ENCODE results near the gene NKX3-2. TPM values are rescaled to one million over a fixed set of nuclear protein-coding genes. Genes with fewer than 3 reads are reported as not detected.

Gene NKX3-2
- under 1 TPM; 0.13 to 0.18 TPM for total RNA-seq
- not detected for polyA plus RNA-seq
- long read RNA-seq, donor 1, result 0 reads
- long read RNA-seq, donor 2, result 0 reads

- intact Hi-C loops (cut with DNase I), result loop anchor here in 1 of 2 donors (10.0 kb wide), 1 partner anchor 809 kb away; no protein-coding TSS in a partner anchor
- peak within 1 kb of the TSS; percentile 61 to 66 for H3K4me3 ChIP-seq (ENCODE audit: low read length in 2 of 2)
- no peak within 1 kb of the TSS for H3K27ac ChIP-seq (ENCODE audit: low read depth in 1 of 2, low read length in 2 of 2)
- DNase-seq, result no peak
- no peaks in the 10 kb centered on the region for H3K9me3 ChIP-seq (ENCODE audit: control insufficient read depth, low read length)
- ATAC-seq (ENCODE audit: low FRiP score), result no peak
- peaks cover 0 to 2% of the 10 kb centered on the region in 2 donors for H3K27me3 ChIP-seq (ENCODE audit: control insufficient read depth in 1 of 2, insufficient read depth in 2 of 2, low read length in 1 of 2)
- 3% methylated on average over 64 to 96 of the region's 96 CpGs for WGBS, 2 donors
- no peaks in the 10 kb centered on the region for H3K36me3 ChIP-seq (ENCODE audit: control insufficient read depth in 1 of 2, insufficient read depth in 2 of 2, low read length in 1 of 2)
- no peaks in the 10 kb centered on the region for H3K4me1 ChIP-seq (ENCODE audit: control insufficient read depth in 1 of 2, insufficient read depth in 2 of 2, low read length in 2 of 2)
Measured at GRCh38 chr4:13543839-13544605, at the start of gene NKX3-2. TSS of gene NKX3-2 (minus strand) at chr4:13544508. CDS start at chr4:13544414, 94 bp downstream.

GRCh38 chr4:13592220-13592619 is 47.9 kb upstream of the NKX3-2 start:
- DNase-seq (no peak), ATAC-seq (ENCODE audit: low FRiP score) (no peak)
- WGBS, 2 donors, result 76 to 79% methylated on average over 4 of the region's 4 CpGs
- Histone ChIP-seq H3K27ac (ENCODE audit: low read depth in 1 of 2, low read length in 2 of 2) (no peak overlapping the region), H3K4me1 (ENCODE audit: control insufficient read depth in 1 of 2, insufficient read depth in 2 of 2, low read length in 2 of 2) (no peaks in the 10 kb centered on the region), H3K36me3 (ENCODE audit: control insufficient read depth in 1 of 2, insufficient read depth in 2 of 2, low read length in 1 of 2) (peaks cover 11 to 12% of the 10 kb centered on the region in 2 donors), H3K27me3 (ENCODE audit: control insufficient read depth in 1 of 2, insufficient read depth in 2 of 2, low read length in 1 of 2) (no peaks in the 10 kb centered on the region), H3K4me3 (ENCODE audit: low read length in 2 of 2) (no peak overlapping the region), H3K9me3 (ENCODE audit: control insufficient read depth, low read length) (no peaks in the 10 kb centered on the region)
- intact Hi-C loops (cut with DNase I), result no loop called here

- Histone ChIP-seq H3K27ac (ENCODE audit: low read depth in 1 of 2, low read length in 2 of 2) (no peak overlapping the region), H3K9me3 (ENCODE audit: control insufficient read depth, low read length) (no peaks in the 10 kb centered on the region), H3K4me1 (ENCODE audit: control insufficient read depth in 1 of 2, insufficient read depth in 2 of 2, low read length in 2 of 2) (no peaks in the 10 kb centered on the region), H3K4me3 (ENCODE audit: low read length in 2 of 2) (no peak overlapping the region), H3K36me3 (ENCODE audit: control insufficient read depth in 1 of 2, insufficient read depth in 2 of 2, low read length in 1 of 2) (peaks cover 9 to 12% of the 10 kb centered on the region in 2 donors), H3K27me3 (ENCODE audit: control insufficient read depth in 1 of 2, insufficient read depth in 2 of 2, low read length in 1 of 2) (no peaks in the 10 kb centered on the region)
- intact Hi-C loops (cut with DNase I), result no loop called here
- WGBS, 2 donors, result 33 to 34% methylated on average over 2 of the region's 2 CpGs
- DNase-seq, result no peak
- ATAC-seq (ENCODE audit: low FRiP score), result no peak
Measured at GRCh38 chr4:13590766-13591165, 46.5 kb upstream of the NKX3-2 start.

- no peaks in the 10 kb centered on the region for H3K27me3 ChIP-seq (ENCODE audit: control insufficient read depth in 1 of 2, insufficient read depth in 2 of 2, low read length in 1 of 2)
- H3K4me3 ChIP-seq (ENCODE audit: low read length in 2 of 2), result no peak overlapping the region
- intact Hi-C loops (cut with DNase I), result no loop called here
- no peaks in the 10 kb centered on the region for H3K9me3 ChIP-seq (ENCODE audit: control insufficient read depth, low read length)
- H3K4me1 ChIP-seq (ENCODE audit: control insufficient read depth in 1 of 2, insufficient read depth in 2 of 2, low read length in 2 of 2), result no peaks in the 10 kb centered on the region
- no peak overlapping the region for H3K27ac ChIP-seq (ENCODE audit: low read depth in 1 of 2, low read length in 2 of 2)
- no peak for DNase-seq
- H3K36me3 ChIP-seq (ENCODE audit: control insufficient read depth in 1 of 2, insufficient read depth in 2 of 2, low read length in 1 of 2), result peaks cover 8 to 10% of the 10 kb centered on the region in 2 donors
- no peak for ATAC-seq (ENCODE audit: low FRiP score)
Measured at GRCh38 chr4:13588954-13589353, 44.6 kb upstream of the NKX3-2 start.

GRCh38 chr4:13584481-13584880 is 40.2 kb upstream of the NKX3-2 start:
- ATAC-seq (ENCODE audit: low FRiP score) (no peak), DNase-seq (no peak)
- no peaks in the 10 kb centered on the region for H3K27me3 ChIP-seq (ENCODE audit: control insufficient read depth in 1 of 2, insufficient read depth in 2 of 2, low read length in 1 of 2)
- H3K27ac ChIP-seq (ENCODE audit: low read depth in 1 of 2, low read length in 2 of 2), result no peak overlapping the region
- peaks cover 3 to 15% of the 10 kb centered on the region in 2 donors for H3K36me3 ChIP-seq (ENCODE audit: control insufficient read depth in 1 of 2, insufficient read depth in 2 of 2, low read length in 1 of 2)
- H3K4me1 ChIP-seq (ENCODE audit: control insufficient read depth in 1 of 2, insufficient read depth in 2 of 2, low read length in 2 of 2), result no peaks in the 10 kb centered on the region
- 88 to 89% methylated on average over 5 of the region's 5 CpGs for WGBS, 2 donors
- intact Hi-C loops (cut with DNase I), result no loop called here
- no peak overlapping the region for H3K4me3 ChIP-seq (ENCODE audit: low read length in 2 of 2)
- no peaks in the 10 kb centered on the region for H3K9me3 ChIP-seq (ENCODE audit: control insufficient read depth, low read length)

- 92 to 95% methylated on average over 2 of the region's 2 CpGs for WGBS, 2 donors
- peaks cover 10 to 16% of the 10 kb centered on the region in 2 donors for H3K36me3 ChIP-seq (ENCODE audit: control insufficient read depth in 1 of 2, insufficient read depth in 2 of 2, low read length in 1 of 2)
Measured at GRCh38 chr4:13580036-13580435, 35.7 kb upstream of the NKX3-2 start.

GRCh38 chr4:13577660-13578059 is 33.4 kb upstream of the NKX3-2 start:
- WGBS, 2 donors, result 94 to 95% methylated on average over 3 of the region's 3 CpGs
- Histone ChIP-seq H3K27me3 (ENCODE audit: control insufficient read depth in 1 of 2, insufficient read depth in 2 of 2, low read length in 1 of 2) (no peaks in the 10 kb centered on the region), H3K36me3 (ENCODE audit: control insufficient read depth in 1 of 2, insufficient read depth in 2 of 2, low read length in 1 of 2) (peaks cover 13 to 17% of the 10 kb centered on the region in 2 donors), H3K27ac (ENCODE audit: low read depth in 1 of 2, low read length in 2 of 2) (no peak overlapping the region), H3K9me3 (ENCODE audit: control insufficient read depth, low read length) (no peaks in the 10 kb centered on the region), H3K4me3 (ENCODE audit: low read length in 2 of 2) (no peak overlapping the region), H3K4me1 (ENCODE audit: control insufficient read depth in 1 of 2, insufficient read depth in 2 of 2, low read length in 2 of 2) (no peaks in the 10 kb centered on the region)
- DNase-seq, result no peak
- intact Hi-C loops (cut with DNase I), result no loop called here
- no peak for ATAC-seq (ENCODE audit: low FRiP score)

More at GRCh38 chr4:13580036-13580435, 35.7 kb upstream of the NKX3-2 start:
- no peak overlapping the region for H3K4me3 ChIP-seq (ENCODE audit: low read length in 2 of 2)
- no peaks in the 10 kb centered on the region for H3K4me1 ChIP-seq (ENCODE audit: control insufficient read depth in 1 of 2, insufficient read depth in 2 of 2, low read length in 2 of 2)
- ATAC-seq (ENCODE audit: low FRiP score) (no peak), DNase-seq (no peak)
- H3K27ac ChIP-seq (ENCODE audit: low read depth in 1 of 2, low read length in 2 of 2), result no peak overlapping the region
- intact Hi-C loops (cut with DNase I), result no loop called here
- H3K27me3 ChIP-seq (ENCODE audit: control insufficient read depth in 1 of 2, insufficient read depth in 2 of 2, low read length in 1 of 2), result no peaks in the 10 kb centered on the region
- H3K9me3 ChIP-seq (ENCODE audit: control insufficient read depth, low read length), result no peaks in the 10 kb centered on the region

GRCh38 chr4:13570916-13571315 is 26.6 kb upstream of the NKX3-2 start:
- Histone ChIP-seq H3K36me3 (ENCODE audit: control insufficient read depth in 1 of 2, insufficient read depth in 2 of 2, low read length in 1 of 2) (peaks cover 18 to 19% of the 10 kb centered on the region in 2 donors), H3K4me1 (ENCODE audit: control insufficient read depth in 1 of 2, insufficient read depth in 2 of 2, low read length in 2 of 2) (no peaks in the 10 kb centered on the region), H3K27me3 (ENCODE audit: control insufficient read depth in 1 of 2, insufficient read depth in 2 of 2, low read length in 1 of 2) (no peaks in the 10 kb centered on the region), H3K9me3 (ENCODE audit: control insufficient read depth, low read length) (no peaks in the 10 kb centered on the region), H3K27ac (ENCODE audit: low read depth in 1 of 2, low read length in 2 of 2) (no peak overlapping the region), H3K4me3 (ENCODE audit: low read length in 2 of 2) (no peak overlapping the region)
- DNase-seq, result no peak
- 86 to 89% methylated on average over 2 of the region's 2 CpGs for WGBS, 2 donors
- no peak for ATAC-seq (ENCODE audit: low FRiP score)
- intact Hi-C loops (cut with DNase I), result no loop called here

GRCh38 chr4:13567125-13567524 is 22.8 kb upstream of the NKX3-2 start:
- no peaks in the 10 kb centered on the region for H3K9me3 ChIP-seq (ENCODE audit: control insufficient read depth, low read length)
- H3K27me3 ChIP-seq (ENCODE audit: control insufficient read depth in 1 of 2, insufficient read depth in 2 of 2, low read length in 1 of 2), result no peaks in the 10 kb centered on the region
- H3K4me3 ChIP-seq (ENCODE audit: low read length in 2 of 2), result no peak overlapping the region
- peaks cover 8 to 11% of the 10 kb centered on the region in 2 donors for H3K36me3 ChIP-seq (ENCODE audit: control insufficient read depth in 1 of 2, insufficient read depth in 2 of 2, low read length in 1 of 2)
- intact Hi-C loops (cut with DNase I), result no loop called here
- 95% methylated on average over 5 of the region's 5 CpGs for WGBS, 2 donors
- no peaks in the 10 kb centered on the region for H3K4me1 ChIP-seq (ENCODE audit: control insufficient read depth in 1 of 2, insufficient read depth in 2 of 2, low read length in 2 of 2)
- ATAC-seq (ENCODE audit: low FRiP score), result no peak
- H3K27ac ChIP-seq (ENCODE audit: low read depth in 1 of 2, low read length in 2 of 2), result no peak overlapping the region
- DNase-seq, result no peak

Measured in aorta (tissue), 5 donors.